B cell (primary cell): Measurements from ENCODE around the gene FKBP2. TPM values are rescaled to one million over a fixed set of nuclear protein-coding genes. Genes with fewer than 3 reads are reported as not detected.

Experiments
- ATAC-seq: fragments of 200-7000 bp; cut with Tn5 transposase; one replicate; pipeline ENCODE4 v1.10.0; 2021; ENCODE audit warnings: low read depth, mild to moderate bottlenecking, moderate number of reproducible peaks, moderate library complexity
- CTCF ChIA-PET: fragments of 350-600 bp; sonication (Branson Sonifier 250); formaldehyde crosslinking; loops from one replicate; lab custom pipeline; 2021; ENCODE audit warnings: antibody characterized with exemption, inconsistent platforms; lab: Charles Lee
- POLR2A ChIA-PET: fragments of 350-600 bp; sonication (Branson Sonifier 250); formaldehyde crosslinking; loops from one replicate; lab custom pipeline; 2021; ENCODE audit warnings: antibody characterized with exemption; lab: Charles Lee
- DNase-seq: peaks from one replicate; pipeline ENCODE4 v3.0.0; 2013
- H2AFZ ChIP-seq: 2 replicates; pipeline ENCODE4 v1.6.1; 2012; ENCODE audit warnings: mild to moderate bottlenecking, low read depth, low read length; ENCODE audit not compliant: insufficient read depth, poor library complexity, severe bottlenecking
- H3K27ac ChIP-seq, 2 donors: 1 replicate in 1 of 2; 2 replicates in 1 of 2; pipeline ENCODE4 v1.5.1; 2012 to 2013; ENCODE audit warnings: low read length in 2 of 2, mild to moderate bottlenecking in 2 of 2, moderate library complexity in 1 of 2
- H3K27me3 ChIP-seq, 4 experiments: fragments of 200-600 bp in 1 of 4; sonication (generic) in 1 of 4; replicated peaks in 1 of 4; 1 replicate in 2 of 4; 2 replicates in 2 of 4; pipeline versions ENCODE4 v1.6.1 to v1.7.0; 2013 to 2016; ENCODE audit warnings: low read length in 3 of 4, mild to moderate bottlenecking in 2 of 4, mixed read lengths in 1 of 4, moderate library complexity in 1 of 4; ENCODE audit not compliant: insufficient read depth in 4 of 4, control insufficient read depth in 3 of 4; ENCODE audit errors: control extremely low read depth in 1 of 4
- H3K36me3 ChIP-seq, 2 experiments: replicated peaks in 1 of 2; 1 replicate in 1 of 2; 2 replicates in 1 of 2; pipeline versions ENCODE4 v1.6.1 to v1.7.1; 2013; ENCODE audit warnings: low read length in 1 of 2; ENCODE audit not compliant: insufficient read depth in 2 of 2, control insufficient read depth in 1 of 2; ENCODE audit errors: control extremely low read depth in 1 of 2, extremely low read depth in 1 of 2
- H3K4me1 ChIP-seq, 2 donors: fragments of 200-600 bp in 1 of 2; sonication (generic) in 1 of 2; 1 replicate in 1 of 2; 2 replicates in 1 of 2; pipeline versions ENCODE4 v1.5.1 to v1.6.1; 2013 to 2017; ENCODE audit warnings: low read length in 2 of 2; ENCODE audit not compliant: control insufficient read depth in 2 of 2, insufficient read depth in 2 of 2
- H3K4me2 ChIP-seq: replicated peaks from 2 replicates; pipeline ENCODE3; 2012; ENCODE audit warnings: mild to moderate bottlenecking, low read depth, low read length; ENCODE audit not compliant: poor library complexity, severe bottlenecking
- H3K4me3 ChIP-seq, 5 experiments: fragments of 200-600 bp in 1 of 5; sonication (generic) in 1 of 5; 1 replicate in 3 of 5; 2 replicates in 2 of 5; pipeline versions ENCODE4 v1.5.1 to v1.7.0; 2011 to 2016; ENCODE audit warnings: low read length in 4 of 5, mild to moderate bottlenecking in 4 of 5, low read depth in 2 of 5, control low read depth in 1 of 5, moderate library complexity in 1 of 5; ENCODE audit not compliant: insufficient read depth in 1 of 5; ENCODE audit errors: control extremely low read depth in 1 of 5, extremely low read depth in 1 of 5
- H3K79me2 ChIP-seq: fragments of 200-600 bp; sonication (generic); one replicate; pipeline ENCODE4 v1.6.0; 2016; ENCODE audit warnings: low read length; ENCODE audit not compliant: control insufficient read depth, insufficient read depth
- H3K9ac ChIP-seq: fragments of 200-600 bp; sonication (generic); 2 replicates; pipeline ENCODE4 v1.6.1; 2017; ENCODE audit warnings: mild to moderate bottlenecking, low read length, moderate library complexity
- H3K9me3 ChIP-seq, 3 donors: one replicate each; pipeline versions ENCODE4 v1.6.1 to v1.7.1; 2013; ENCODE audit warnings: low read length in 2 of 3; ENCODE audit not compliant: control insufficient read depth in 2 of 3, insufficient read depth in 1 of 3; ENCODE audit errors: control extremely low read depth in 1 of 3
- H4K20me1 ChIP-seq: 2 replicates; pipeline ENCODE4 v1.6.0; 2012; ENCODE audit warnings: mild to moderate bottlenecking, low read length; ENCODE audit not compliant: insufficient read depth, control insufficient read depth, poor library complexity, severe bottlenecking
- H3K27ac Mint-ChIP-seq: one replicate; pipeline ENCODE4 v1.8.0; 2021; ENCODE audit warnings: mixed read lengths
- H3K27me3 Mint-ChIP-seq: one replicate; pipeline ENCODE4 v1.8.0; 2021; ENCODE audit warnings: mixed read lengths
- H3K4me1 Mint-ChIP-seq: one replicate; pipeline ENCODE4 v1.8.0; 2021; ENCODE audit warnings: mixed read lengths
- H3K4me3 Mint-ChIP-seq: one replicate; pipeline ENCODE4 v1.8.0; 2021; ENCODE audit warnings: mixed read lengths
- H3K9me3 Mint-ChIP-seq: one replicate; pipeline ENCODE4 v1.8.0; 2022; ENCODE audit warnings: mixed read lengths; ENCODE audit not compliant: insufficient read depth
- CTCF ChIP-seq: fragments of 200-600 bp; IDR thresholded peaks from one replicate; pipeline ENCODE4 v1.8.0; 2022; ENCODE audit warnings: antibody characterized with exemption, mild to moderate bottlenecking
- EZH2 ChIP-seq: IDR thresholded peaks from 2 replicates; pipeline ENCODE4 v1.6.1; 2012; ENCODE audit warnings: borderline replicate concordance, low read depth, mild to moderate bottlenecking, moderate library complexity, low read length; ENCODE audit not compliant: insufficient read depth, poor library complexity, severe bottlenecking
- WGBS: methylation state at CpG from one replicate; pipeline ENCODE4 v1.1.5; 2013; ENCODE audit warnings: missing lambda C conversion rate; ENCODE audit not compliant: insufficient coverage; 5-methylcytosine and 5-hydroxymethylcytosine counted together
- intact Hi-C: fragments of 100-400 bp; cut with micrococcal nuclease; formaldehyde crosslinking; loops from one replicate; pipeline ENCODE4 v1.10.0; 2022
- polyA plus RNA-seq: library from polyadenylated mRNA; depleted of rRNA; stranded (reverse); fragments of >200 nt; gene quantifications from 2 replicates; pipeline ENCODE4 v1.2.3, GENCODE V29; 2012
- total RNA-seq, 2 donors: library from RNA; stranded (reverse); fragments of 120-200 nt in 1 of 2; gene quantifications; 1 replicate in 1 of 2; 2 replicates in 1 of 2; pipeline versions ENCODE4 v1.2.3 to v1.2.4, GENCODE V29; 2013 to 2022

FKBP2 gene
- total and polyA plus RNA-seq, 2 donors (not counting 1 experiment from before 2014, with no cell fraction given), result 23.7 to 38.2 TPM

GRCh38 chr11:64227405-64227956 is 13.4 kb upstream of the FKBP2 start:
- Histone ChIP-seq H3K4me3 (peak overlapping the region; percentile 35 to 97 (median 92)), H2AFZ (no peak overlapping the region), H3K4me2 (peak overlapping the region; percentile 98), H3K9ac (peak overlapping the region; percentile 85), H3K27me3 (no peaks in the 10 kb centered on the region), H4K20me1 (peaks cover 6% of the 10 kb centered on the region), H3K27ac (peak overlapping the region; percentile 82 to 86), H3K79me2 (peaks cover 29% of the 10 kb centered on the region), H3K4me1 (peaks cover 34 to 56% of the 10 kb centered on the region in 2 donors), H3K9me3 (no peaks in the 10 kb centered on the region), H3K36me3 (peaks cover 0 to 16% of the 10 kb centered on the region in 2 experiments)
- H3K9me3 Mint-ChIP-seq, result no peaks in the 10 kb centered on the region
- peaks cover 56% of the 10 kb centered on the region for H3K4me1 Mint-ChIP-seq
- WGBS, result 88% methylated on average over 1 of the region's 3 CpGs
- no peak for ATAC-seq
- H3K4me3 Mint-ChIP-seq, result peak overlapping the region; percentile 91
- TF ChIP-seq CTCF (no peak), EZH2 (no peak)
- intact Hi-C loops, result no loop called here
- ChIA-PET CTCF (interaction anchor here (1.5 to 5.2 kb wide), 4 partner anchors 16 to 128 kb away, joined by 4 to 70 read pairs (median 6); partner anchors contain the start of gene FERMT3), POLR2A (interaction anchor here (0.5 to 6.3 kb wide), 7 partner anchors 14 to 90 kb away, joined by 3 to 78 read pairs (median 3); partner anchors contain the start of genes ESRRA, FERMT3, FKBP2 and PPP1R14B)
- no peak for DNase-seq
- peak overlapping the region; percentile 93 for H3K27ac Mint-ChIP-seq
- no peaks in the 10 kb centered on the region for H3K27me3 Mint-ChIP-seq
